ENCODE measurements around the gene P3H3. TPM values are rescaled to one million over a fixed set of nuclear protein-coding genes. Genes with fewer than 3 reads are reported as not detected.

The P3H3 gene
- total RNA-seq, 1 donor from 2014 or later = 45.5 TPM

GRCh38 chr12:6799147-6799546 lies 29.1 kb upstream of the P3H3 start:
- DNase-seq = no peak

GRCh38 chr12:6807170-6807569 lies 21.0 kb upstream of the P3H3 start:
- DNase-seq = no peak

GRCh38 chr12:6809056-6809455 lies 19.2 kb upstream of the P3H3 start:
- no peak for DNase-seq

GRCh38 chr12:6810758-6811157 lies 17.4 kb upstream of the P3H3 start:
- DNase-seq = no peak

GRCh38 chr12:6813363-6813762 lies 14.8 kb upstream of the P3H3 start:
- no peak for DNase-seq

- no peak for DNase-seq
Observed at GRCh38 chr12:6816598-6816997, 11.6 kb upstream of the P3H3 start.

- DNase-seq = no peak
Observed at GRCh38 chr12:6817098-6817497, 11.1 kb upstream of the P3H3 start.

- no peak for DNase-seq
Observed at GRCh38 chr12:6817662-6818157, 10.5 kb upstream of the P3H3 start.

GRCh38 chr12:6818222-6818621 lies 10.0 kb upstream of the P3H3 start:
- no peak for DNase-seq

- DNase-seq = no peak
Observed at GRCh38 chr12:6818645-6819044, 9.6 kb upstream of the P3H3 start.

GRCh38 chr12:6819106-6820030 lies 8.8 kb upstream of the P3H3 start:
- DNase-seq = no peak

GRCh38 chr12:6820166-6820565 lies 8.0 kb upstream of the P3H3 start:
- no peak for DNase-seq

- peak; percentile 83 for DNase-seq
Observed at GRCh38 chr12:6821591-6822425, 6.4 kb upstream of the P3H3 start, which contains the start of gene GPR162. Gene GPR162 (plus strand): TSS chr12:6821821. CDS start chr12:6823899, 2,078 bp downstream.

- DNase-seq = no peak
Observed at GRCh38 chr12:6822426-6823135, 5.6 kb upstream of the P3H3 start.

GRCh38 chr12:6823182-6824084 lies 4.8 kb upstream of the P3H3 start:
- no peak for DNase-seq

GRCh38 chr12:6824085-6824775 lies 4.0 kb upstream of the P3H3 start:
- DNase-seq = no peak

- no peak for DNase-seq
Observed at GRCh38 chr12:6824901-6825381, 3.3 kb upstream of the P3H3 start.

- DNase-seq = peak; percentile 95
Observed at GRCh38 chr12:6825398-6826124, 2.6 kb upstream of the P3H3 start.

- no peak for DNase-seq
Observed at GRCh38 chr12:6826125-6826733, 2.0 kb upstream of the P3H3 start.
